CD1c-positive myeloid dendritic cell (primary cell): ENCODE measurements around the gene C10orf53.

Experiments
- DNase-seq: peaks from one replicate; pipeline ENCODE4 v3.0.0-alpha.2; 2016; ENCODE audit errors: extremely low spot score

Gene C10orf53

GRCh38 chr10:49679480-49679893, at the start of gene C10orf53:
TSS of gene C10orf53 (plus strand) at chr10:49679651. CDS start at chr10:49679698, 47 bp downstream.
- DNase-seq, result peak; percentile 56

- DNase-seq, result no peak
These were observed 47.5 kb upstream of the C10orf53 start for GRCh38 chr10:49631975-49632374.

- no peak for DNase-seq
These were observed 46.8 kb upstream of the C10orf53 start for GRCh38 chr10:49632406-49633317.

GRCh38 chr10:49633327-49634068, 46.0 kb upstream of the C10orf53 start:
- DNase-seq, result no peak

GRCh38 chr10:49634069-49634660, 45.3 kb upstream of the C10orf53 start:
- DNase-seq, result no peak

- no peak for DNase-seq
These were observed 37.1 kb upstream of the C10orf53 start for GRCh38 chr10:49642311-49642710.

GRCh38 chr10:49643241-49644034, 36.0 kb upstream of the C10orf53 start:
- no peak for DNase-seq

- no peak for DNase-seq
These were observed 35.3 kb upstream of the C10orf53 start for GRCh38 chr10:49644035-49644646.

GRCh38 chr10:49645417-49645816, 34.0 kb upstream of the C10orf53 start:
- no peak for DNase-seq

- DNase-seq, result no peak
These were observed 33.3 kb upstream of the C10orf53 start for GRCh38 chr10:49645871-49646870.

GRCh38 chr10:49647554-49647953, 31.9 kb upstream of the C10orf53 start:
- DNase-seq, result no peak

- DNase-seq, result no peak
These were observed 31.3 kb upstream of the C10orf53 start for GRCh38 chr10:49647985-49648795.

- no peak for DNase-seq
These were observed 30.2 kb upstream of the C10orf53 start for GRCh38 chr10:49649294-49649693.

GRCh38 chr10:49649936-49650723, 29.3 kb upstream of the C10orf53 start:
- DNase-seq, result no peak

GRCh38 chr10:49650724-49651034, 28.8 kb upstream of the C10orf53 start:
- DNase-seq, result no peak

- DNase-seq, result no peak
These were observed 28.2 kb upstream of the C10orf53 start for GRCh38 chr10:49651039-49651835.

GRCh38 chr10:49651917-49652316, 27.5 kb upstream of the C10orf53 start:
- no peak for DNase-seq
